B cell (primary cell): Measurements from ENCODE around the gene NBEA. TPM values are rescaled to one million over a fixed set of nuclear protein-coding genes. Genes with fewer than 3 reads are reported as not detected.

Source experiments
- ATAC-seq: fragments of 200-7000 bp; cut with Tn5 transposase; one replicate; pipeline ENCODE4 v1.10.0; 2021; ENCODE audit warnings: low read depth, mild to moderate bottlenecking, moderate number of reproducible peaks, moderate library complexity
- CTCF ChIA-PET: fragments of 350-600 bp; sonication (Branson Sonifier 250); formaldehyde crosslinking; loops from one replicate; lab custom pipeline; 2021; ENCODE audit warnings: antibody characterized with exemption, inconsistent platforms; lab: Charles Lee
- POLR2A ChIA-PET: fragments of 350-600 bp; sonication (Branson Sonifier 250); formaldehyde crosslinking; loops from one replicate; lab custom pipeline; 2021; ENCODE audit warnings: antibody characterized with exemption; lab: Charles Lee
- DNase-seq: peaks from one replicate; pipeline ENCODE4 v3.0.0; 2013
- H2AFZ ChIP-seq: 2 replicates; pipeline ENCODE4 v1.6.1; 2012; ENCODE audit warnings: mild to moderate bottlenecking, low read depth, low read length; ENCODE audit not compliant: insufficient read depth, poor library complexity, severe bottlenecking
- H3K27ac ChIP-seq, 2 donors: 1 replicate in 1 of 2; 2 replicates in 1 of 2; pipeline ENCODE4 v1.5.1; 2012 to 2013; ENCODE audit warnings: low read length in 2 of 2, mild to moderate bottlenecking in 2 of 2, moderate library complexity in 1 of 2
- H3K27me3 ChIP-seq, 4 experiments: fragments of 200-600 bp in 1 of 4; sonication (generic) in 1 of 4; replicated peaks in 1 of 4; 1 replicate in 2 of 4; 2 replicates in 2 of 4; pipeline versions ENCODE4 v1.6.1 to v1.7.0; 2013 to 2016; ENCODE audit warnings: low read length in 3 of 4, mild to moderate bottlenecking in 2 of 4, mixed read lengths in 1 of 4, moderate library complexity in 1 of 4; ENCODE audit not compliant: insufficient read depth in 4 of 4, control insufficient read depth in 3 of 4; ENCODE audit errors: control extremely low read depth in 1 of 4
- H3K36me3 ChIP-seq, 2 experiments: replicated peaks in 1 of 2; 1 replicate in 1 of 2; 2 replicates in 1 of 2; pipeline versions ENCODE4 v1.6.1 to v1.7.1; 2013; ENCODE audit warnings: low read length in 1 of 2; ENCODE audit not compliant: insufficient read depth in 2 of 2, control insufficient read depth in 1 of 2; ENCODE audit errors: control extremely low read depth in 1 of 2, extremely low read depth in 1 of 2
- H3K4me1 ChIP-seq, 2 donors: fragments of 200-600 bp in 1 of 2; sonication (generic) in 1 of 2; 1 replicate in 1 of 2; 2 replicates in 1 of 2; pipeline versions ENCODE4 v1.5.1 to v1.6.1; 2013 to 2017; ENCODE audit warnings: low read length in 2 of 2; ENCODE audit not compliant: control insufficient read depth in 2 of 2, insufficient read depth in 2 of 2
- H3K4me2 ChIP-seq: replicated peaks from 2 replicates; pipeline ENCODE3; 2012; ENCODE audit warnings: mild to moderate bottlenecking, low read depth, low read length; ENCODE audit not compliant: poor library complexity, severe bottlenecking
- H3K4me3 ChIP-seq, 5 experiments: fragments of 200-600 bp in 1 of 5; sonication (generic) in 1 of 5; 1 replicate in 3 of 5; 2 replicates in 2 of 5; pipeline versions ENCODE4 v1.5.1 to v1.7.0; 2011 to 2016; ENCODE audit warnings: low read length in 4 of 5, mild to moderate bottlenecking in 4 of 5, low read depth in 2 of 5, control low read depth in 1 of 5, moderate library complexity in 1 of 5; ENCODE audit not compliant: insufficient read depth in 1 of 5; ENCODE audit errors: control extremely low read depth in 1 of 5, extremely low read depth in 1 of 5
- H3K79me2 ChIP-seq: fragments of 200-600 bp; sonication (generic); one replicate; pipeline ENCODE4 v1.6.0; 2016; ENCODE audit warnings: low read length; ENCODE audit not compliant: control insufficient read depth, insufficient read depth
- H3K9ac ChIP-seq: fragments of 200-600 bp; sonication (generic); 2 replicates; pipeline ENCODE4 v1.6.1; 2017; ENCODE audit warnings: mild to moderate bottlenecking, low read length, moderate library complexity
- H3K9me3 ChIP-seq, 3 donors: one replicate each; pipeline versions ENCODE4 v1.6.1 to v1.7.1; 2013; ENCODE audit warnings: low read length in 2 of 3; ENCODE audit not compliant: control insufficient read depth in 2 of 3, insufficient read depth in 1 of 3; ENCODE audit errors: control extremely low read depth in 1 of 3
- H4K20me1 ChIP-seq: 2 replicates; pipeline ENCODE4 v1.6.0; 2012; ENCODE audit warnings: mild to moderate bottlenecking, low read length; ENCODE audit not compliant: insufficient read depth, control insufficient read depth, poor library complexity, severe bottlenecking
- H3K27ac Mint-ChIP-seq: one replicate; pipeline ENCODE4 v1.8.0; 2021; ENCODE audit warnings: mixed read lengths
- H3K27me3 Mint-ChIP-seq: one replicate; pipeline ENCODE4 v1.8.0; 2021; ENCODE audit warnings: mixed read lengths
- H3K4me1 Mint-ChIP-seq: one replicate; pipeline ENCODE4 v1.8.0; 2021; ENCODE audit warnings: mixed read lengths
- H3K4me3 Mint-ChIP-seq: one replicate; pipeline ENCODE4 v1.8.0; 2021; ENCODE audit warnings: mixed read lengths
- H3K9me3 Mint-ChIP-seq: one replicate; pipeline ENCODE4 v1.8.0; 2022; ENCODE audit warnings: mixed read lengths; ENCODE audit not compliant: insufficient read depth
- CTCF ChIP-seq: fragments of 200-600 bp; IDR thresholded peaks from one replicate; pipeline ENCODE4 v1.8.0; 2022; ENCODE audit warnings: antibody characterized with exemption, mild to moderate bottlenecking
- EZH2 ChIP-seq: IDR thresholded peaks from 2 replicates; pipeline ENCODE4 v1.6.1; 2012; ENCODE audit warnings: borderline replicate concordance, low read depth, mild to moderate bottlenecking, moderate library complexity, low read length; ENCODE audit not compliant: insufficient read depth, poor library complexity, severe bottlenecking
- whole genome bisulfite sequencing: methylation state at CpG from one replicate; pipeline ENCODE4 v1.1.5; 2013; ENCODE audit warnings: missing lambda C conversion rate; ENCODE audit not compliant: insufficient coverage; 5-methylcytosine and 5-hydroxymethylcytosine counted together
- intact Hi-C: fragments of 100-400 bp; cut with micrococcal nuclease; formaldehyde crosslinking; loops from one replicate; pipeline ENCODE4 v1.10.0; 2022
- polyA plus RNA-seq: library from polyadenylated mRNA; depleted of rRNA; stranded (reverse); fragments of >200 nt; gene quantifications from 2 replicates; pipeline ENCODE4 v1.2.3, GENCODE V29; 2012
- total RNA-seq, 2 donors: library from RNA; stranded (reverse); fragments of 120-200 nt in 1 of 2; gene quantifications; 1 replicate in 1 of 2; 2 replicates in 1 of 2; pipeline versions ENCODE4 v1.2.3 to v1.2.4, GENCODE V29; 2013 to 2022

The NBEA gene
- total and polyA plus RNA-seq, 2 donors (not counting 1 experiment from before 2014, with no cell fraction given) = 1.5 to 10.7 TPM

- H3K36me3 ChIP-seq = no peaks in the 10 kb centered on the region
- H3K79me2 ChIP-seq = no peaks in the 10 kb centered on the region
- no peak overlapping the region for H3K27ac ChIP-seq
- 70% methylated on average over 8 of the region's 11 CpGs for WGBS
- no peaks in the 10 kb centered on the region for H3K4me1 ChIP-seq
- H3K4me3 ChIP-seq = no peak overlapping the region
- no peak overlapping the region for H3K9ac ChIP-seq
- H2AFZ ChIP-seq = no peak overlapping the region
- peaks cover 0 to 3% (median 0%) of the 10 kb centered on the region in 3 donors for H3K9me3 ChIP-seq
- no peaks in the 10 kb centered on the region for H3K9me3 Mint-ChIP-seq
- H3K4me1 Mint-ChIP-seq = no peaks in the 10 kb centered on the region
- no peak overlapping the region for H3K4me3 Mint-ChIP-seq
- H3K27ac Mint-ChIP-seq = no peak overlapping the region
- POLR2A ChIA-PET = no interaction called here
- DNase-seq = no peak
- no peak for ATAC-seq
- no peaks in the 10 kb centered on the region for H3K27me3 Mint-ChIP-seq
- no peaks in the 10 kb centered on the region for H3K27me3 ChIP-seq
- intact Hi-C loops = no loop called here
- H3K4me2 ChIP-seq = no peak overlapping the region
- CTCF ChIA-PET = no interaction called here
- H4K20me1 ChIP-seq = no peaks in the 10 kb centered on the region
- TF ChIP-seq EZH2 = no peak
- no peak for TF ChIP-seq CTCF
Measured at GRCh38 chr13:35712907-35713761, 771.1 kb downstream of the NBEA start.

- H3K9me3 ChIP-seq = peaks cover 0 to 3% (median 0%) of the 10 kb centered on the region in 3 donors
- no peak overlapping the region for H3K4me3 ChIP-seq
- ATAC-seq (no peak), DNase-seq (no peak)
- H3K9me3 Mint-ChIP-seq = no peaks in the 10 kb centered on the region
- H2AFZ ChIP-seq = no peak overlapping the region
- H3K4me3 Mint-ChIP-seq = no peak overlapping the region
- ChIA-PET CTCF (no interaction called here), POLR2A (no interaction called here)
- no peaks in the 10 kb centered on the region for H3K4me1 ChIP-seq
- H4K20me1 ChIP-seq = no peaks in the 10 kb centered on the region
- H3K27me3 Mint-ChIP-seq = no peaks in the 10 kb centered on the region
- H3K36me3 ChIP-seq = no peaks in the 10 kb centered on the region
- 92% methylated on average over 6 of the region's 6 CpGs for WGBS
- no peak for TF ChIP-seq EZH2
- TF ChIP-seq CTCF = no peak
- H3K79me2 ChIP-seq = no peaks in the 10 kb centered on the region
- H3K4me2 ChIP-seq = no peak overlapping the region
- intact Hi-C loops = no loop called here
- no peak overlapping the region for H3K27ac Mint-ChIP-seq
- no peaks in the 10 kb centered on the region for H3K4me1 Mint-ChIP-seq
- no peak overlapping the region for H3K9ac ChIP-seq
- no peaks in the 10 kb centered on the region for H3K27me3 ChIP-seq
- H3K27ac ChIP-seq = no peak overlapping the region
Measured at GRCh38 chr13:35714121-35714520, 772.1 kb downstream of the NBEA start.
